ENCODE data around the gene ZNF536. TPM values are rescaled to one million over a fixed set of nuclear protein-coding genes. Genes with fewer than 3 reads are reported as not detected.

ZNF536 gene
- total RNA-seq, 1 experiment from 2014 or later: not detected

DNA sequence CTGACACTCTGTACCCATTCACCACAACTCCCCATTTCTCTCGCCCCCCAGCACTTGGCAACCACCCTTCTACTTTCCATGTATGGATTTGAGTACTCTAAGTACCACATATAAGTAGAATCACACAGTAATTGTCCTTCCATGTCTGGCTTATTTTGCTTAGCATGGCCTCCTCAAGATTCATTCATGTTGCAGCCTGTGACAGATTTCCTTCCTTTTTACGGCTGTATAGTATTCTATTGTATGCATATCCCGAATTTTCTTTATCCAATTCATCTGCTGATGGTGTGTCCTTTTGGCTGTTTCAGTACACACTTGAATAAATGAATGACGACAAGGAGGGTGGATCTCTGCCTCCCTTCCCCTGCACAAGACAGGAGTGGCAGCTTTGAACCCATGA, 95.1 kb downstream of the ZNF536 start:
- H3T11ph ChIP-seq (ENCODE audit: low read length): no peak overlapping the region
- no peaks in the 10 kb centered on the region for H4K20me1 ChIP-seq (ENCODE audit: control insufficient read depth, insufficient read depth, insufficient read length)
- WGBS (ENCODE audit: extremely low coverage, insufficient read length, low lambda C conversion rate): no CpG with 5 or more reads among the region's 4 CpGs
- H3K36me3 Mint-ChIP-seq (ENCODE audit: insufficient read depth in 1 of 3, low read depth in 3 of 3): no peaks in the 10 kb centered on the region; a peak in 1 of 7 replicates
- H2BK5ac ChIP-seq (ENCODE audit: insufficient read length, low read length): no peak overlapping the region
- H2BK120ac ChIP-seq (ENCODE audit: low read depth, low read length, poor library complexity, severe bottlenecking): no peak overlapping the region
- H2BK20ac ChIP-seq (ENCODE audit: low read depth, low read length, poor library complexity, severe bottlenecking): no peak overlapping the region
- peaks cover 0 to 3% of the 10 kb centered on the region in 2 experiments; a peak in 1 of 5 replicates for H3K9me3 Mint-ChIP-seq
- H3K79me2 ChIP-seq (ENCODE audit: insufficient read depth, low read length): no peaks in the 10 kb centered on the region
- no peaks in the 10 kb centered on the region for H3K9me3 ChIP-seq (ENCODE audit: control insufficient read depth, low read depth, low read length)
- H3K4me2 ChIP-seq (ENCODE audit: insufficient read depth, insufficient read length, low read length): no peak overlapping the region
- no peaks in the 10 kb centered on the region for H3K23me2 ChIP-seq (ENCODE audit: insufficient read length, low read depth, low read length, poor library complexity, severe bottlenecking)
- H3K18ac ChIP-seq (ENCODE audit: insufficient read length, low read depth, low read length): no peak overlapping the region
- H2BK12ac ChIP-seq (ENCODE audit: insufficient read length, low read depth, low read length): no peak overlapping the region
- no peak overlapping the region for H3K56ac ChIP-seq (ENCODE audit: insufficient read length, low read depth, low read length)
- H3K14ac ChIP-seq (ENCODE audit: insufficient read depth, low read length): no peak overlapping the region
- no peak for DNase-seq
- no peak overlapping the region for H2AK5ac ChIP-seq (ENCODE audit: insufficient read length, low read length)
- H4K5ac ChIP-seq (ENCODE audit: insufficient read length, low read depth, low read length): no peak overlapping the region
- H3K4me1 ChIP-seq (ENCODE audit: insufficient read depth, low read length): no peaks in the 10 kb centered on the region
- no peak overlapping the region for H3K9ac ChIP-seq (ENCODE audit: extremely low read depth, insufficient read length, low read length)
- H3K79me1 ChIP-seq (ENCODE audit: insufficient read depth, low read depth, low read length, poor library complexity, severe bottlenecking): no peaks in the 10 kb centered on the region
- no peak overlapping the region for H4K91ac ChIP-seq (ENCODE audit: insufficient read length, low read depth, low read length)
- H2AFZ ChIP-seq (ENCODE audit: low read length): no peak overlapping the region
- no peak overlapping the region for H3K27ac Mint-ChIP-seq
- no peaks in the 10 kb centered on the region for H3K4me1 Mint-ChIP-seq
- no peak overlapping the region for H3K27ac ChIP-seq (ENCODE audit: insufficient read length, low read depth, low read length)
- TF ChIP-seq, protein P1, sequence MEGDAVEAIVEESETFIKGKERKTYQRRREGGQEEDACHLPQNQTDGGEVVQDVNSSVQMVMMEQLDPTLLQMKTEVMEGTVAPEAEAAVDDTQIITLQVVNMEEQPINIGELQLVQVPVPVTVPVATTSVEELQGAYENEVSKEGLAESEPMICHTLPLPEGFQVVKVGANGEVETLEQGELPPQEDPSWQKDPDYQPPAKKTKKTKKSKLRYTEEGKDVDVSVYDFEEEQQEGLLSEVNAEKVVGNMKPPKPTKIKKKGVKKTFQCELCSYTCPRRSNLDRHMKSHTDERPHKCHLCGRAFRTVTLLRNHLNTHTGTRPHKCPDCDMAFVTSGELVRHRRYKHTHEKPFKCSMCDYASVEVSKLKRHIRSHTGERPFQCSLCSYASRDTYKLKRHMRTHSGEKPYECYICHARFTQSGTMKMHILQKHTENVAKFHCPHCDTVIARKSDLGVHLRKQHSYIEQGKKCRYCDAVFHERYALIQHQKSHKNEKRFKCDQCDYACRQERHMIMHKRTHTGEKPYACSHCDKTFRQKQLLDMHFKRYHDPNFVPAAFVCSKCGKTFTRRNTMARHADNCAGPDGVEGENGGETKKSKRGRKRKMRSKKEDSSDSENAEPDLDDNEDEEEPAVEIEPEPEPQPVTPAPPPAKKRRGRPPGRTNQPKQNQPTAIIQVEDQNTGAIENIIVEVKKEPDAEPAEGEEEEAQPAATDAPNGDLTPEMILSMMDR (conservative IDR thresholded peaks at IDR 0.05): no peak
- H4K8ac ChIP-seq (replicated peaks; ENCODE audit: insufficient read length, low read depth, low read length): no peak overlapping the region
- H3K27me3 Mint-ChIP-seq (ENCODE audit: low read depth): peaks cover 5% of the 10 kb centered on the region; the same call in 1 of the 2 replicates
- no peak overlapping the region for H3K23ac ChIP-seq (ENCODE audit: insufficient read length, low read depth, low read length)
- H3K27me3 ChIP-seq (ENCODE audit: insufficient read depth, low read length): no peaks in the 10 kb centered on the region
- H3K4ac ChIP-seq (ENCODE audit: low read depth, low read length): no peak overlapping the region
- no peak overlapping the region for H2BK15ac ChIP-seq (ENCODE audit: low read depth, low read length)
- H3K4me3 Mint-ChIP-seq: no peak overlapping the region

Data from H9 (cell line).